ENCODE data around the gene TANC1. TPM values are rescaled to one million over a fixed set of nuclear protein-coding genes. Genes with fewer than 3 reads are reported as not detected.

TANC1 gene
- total RNA-seq, 1 experiment from 2014 or later, result 2.5 TPM

GRCh38 chr2:159131914-159132281, 163.5 kb downstream of the TANC1 start:
- Histone ChIP-seq H3K27ac (ENCODE audit: insufficient read length, low read depth, low read length) (no peak overlapping the region), H3K79me1 (ENCODE audit: insufficient read depth, low read depth, low read length, poor library complexity, severe bottlenecking) (no peaks in the 10 kb centered on the region), H4K5ac (ENCODE audit: insufficient read length, low read depth, low read length) (no peak overlapping the region), H3K56ac (ENCODE audit: insufficient read length, low read depth, low read length) (no peak overlapping the region), H3K79me2 (ENCODE audit: insufficient read depth, low read length) (no peaks in the 10 kb centered on the region), H3K23me2 (ENCODE audit: insufficient read length, low read depth, low read length, poor library complexity, severe bottlenecking) (no peaks in the 10 kb centered on the region), H2BK5ac (ENCODE audit: insufficient read length, low read length) (no peak overlapping the region), H2BK15ac (ENCODE audit: low read depth, low read length) (no peak overlapping the region), H2BK20ac (ENCODE audit: low read depth, low read length, poor library complexity, severe bottlenecking) (no peak overlapping the region), H2BK120ac (ENCODE audit: low read depth, low read length, poor library complexity, severe bottlenecking) (no peak overlapping the region), H3K4me2 (ENCODE audit: insufficient read depth, insufficient read length, low read length) (no peak overlapping the region), H3K27me3 (ENCODE audit: insufficient read depth, low read length) (no peaks in the 10 kb centered on the region), H3K9ac (ENCODE audit: extremely low read depth, insufficient read length, low read length) (no peak overlapping the region), H4K20me1 (ENCODE audit: control insufficient read depth, insufficient read depth, insufficient read length) (no peaks in the 10 kb centered on the region), H2AK5ac (ENCODE audit: insufficient read length, low read length) (no peak overlapping the region), H3K14ac (ENCODE audit: insufficient read depth, low read length) (no peak overlapping the region), H3K23ac (ENCODE audit: insufficient read length, low read depth, low read length) (no peak overlapping the region), H3K18ac (ENCODE audit: insufficient read length, low read depth, low read length) (no peak overlapping the region), H4K8ac (replicated peaks; ENCODE audit: insufficient read length, low read depth, low read length) (no peak overlapping the region), H2AFZ (ENCODE audit: low read length) (no peak overlapping the region), H3T11ph (ENCODE audit: low read length) (no peak overlapping the region), H2BK12ac (ENCODE audit: insufficient read length, low read depth, low read length) (no peak overlapping the region), H4K91ac (ENCODE audit: insufficient read length, low read depth, low read length) (no peak overlapping the region), H3K4me1 (ENCODE audit: insufficient read depth, low read length) (no peaks in the 10 kb centered on the region), H3K9me3 (ENCODE audit: control insufficient read depth, low read depth, low read length) (no peaks in the 10 kb centered on the region), H3K4ac (ENCODE audit: low read depth, low read length) (no peak overlapping the region)
- no peaks in the 10 kb centered on the region for H3K9me3 Mint-ChIP-seq
- H3K36me3 Mint-ChIP-seq (ENCODE audit: insufficient read depth in 1 of 3, low read depth in 3 of 3), result no peaks in the 10 kb centered on the region
- no peak for DNase-seq
- WGBS (ENCODE audit: extremely low coverage, insufficient read length, low lambda C conversion rate), result no CpG with 5 or more reads among the region's 4 CpGs
- H3K4me1 Mint-ChIP-seq, result peaks cover 3 to 11% of the 10 kb centered on the region in 2 experiments
- 0 out of 7 replicates have a peak overlapping the region, but pooled peaks of 1 of the 3 experiments have one; percentile 52 for H3K27ac Mint-ChIP-seq
- TF ChIP-seq CTCF (conservative IDR thresholded peaks at IDR 0.05), result no peak
- H3K27me3 Mint-ChIP-seq (ENCODE audit: low read depth), result no peaks in the 10 kb centered on the region
- H3K4me3 Mint-ChIP-seq, result no peak overlapping the region
